K562 (cell line): ENCODE measurements around the gene DZIP3. TPM values are rescaled to one million over a fixed set of nuclear protein-coding genes. Genes with fewer than 3 reads are reported as not detected.

Source experiments
- ATAC-seq: fragments of 200-7000 bp; cut with Tn5 transposase; 3 replicates; pipeline ENCODE4 v1.9.1; 2020; ENCODE audit warnings: moderate library complexity
- BruUV-seq: library from RNA; stranded (reverse); fragments of 400-500 nt; replicated peaks from 2 replicates; lab custom pipeline; 2021; lab: Mats Ljungman, UMichigan
- CTCF ChIA-PET: fragments of 300-600 bp; formaldehyde crosslinking; extraction: SDS; loops from one replicate; lab custom pipeline; 2021; ENCODE audit warnings: low intra/inter-chr PET ratio; lab: Yijun Ruan, JAX
- POLR2A ChIA-PET: fragments of 300-600, 350-650 bp; sonication (Branson Sonifier 250); formaldehyde crosslinking; extraction: SDS; loops from one replicate; lab custom pipeline; 2021; ENCODE audit warnings: antibody characterized with exemption, inconsistent platforms; lab: Yijun Ruan, JAX
- DNase-seq, 4 experiments: peaks; one replicate each; pipeline versions ENCODE4 v3.0.0 to v3.0.0-alpha.2; 2011 to 2018; ENCODE audit warnings: low spot score in 3 of 4, mixed read lengths in 3 of 4; ENCODE audit errors: extremely low read depth in 1 of 4
- FAIRE-seq: peaks from 2 replicates; lab custom pipeline; 2011; peaks lifted over from hg19 to GRCh38; lab: Jason Lieb, UNC
- H2AFZ ChIP-seq: 2 replicates; pipeline ENCODE4 v1.6.0; 2011; ENCODE audit warnings: low read depth, low read length, control low read depth, inconsistent platforms
- H3K27ac ChIP-seq: fragments of 200-600 bp; 3 replicates; pipeline ENCODE4 v1.8.0; 2011; ENCODE audit warnings: low read depth, mild to moderate bottlenecking, control low read depth, inconsistent platforms, low read length, moderate library complexity, mixed read lengths; ENCODE audit errors: extremely low read depth
- H3K27me3 ChIP-seq, 2 experiments: fragments of 300-600 bp in 1 of 2; 2 replicates in 1 of 2; 3 replicates in 1 of 2; pipeline versions ENCODE4 v1.6.0 to v1.8.0; 2011; ENCODE audit warnings: inconsistent platforms in 2 of 2, low read length in 2 of 2, mild to moderate bottlenecking in 1 of 2, mixed read lengths in 1 of 2, moderate library complexity in 1 of 2; ENCODE audit not compliant: control insufficient read depth in 2 of 2, insufficient read depth in 2 of 2
- H3K36me3 ChIP-seq: fragments of 300-600 bp; 3 replicates; pipeline ENCODE4 v1.8.0; 2011; ENCODE audit warnings: mild to moderate bottlenecking, low read length, inconsistent platforms; ENCODE audit not compliant: control insufficient read depth, insufficient read depth
- H3K4me1 ChIP-seq, 2 experiments: fragments of 200-600 bp in 1 of 2; replicated peaks in 1 of 2; 2 replicates in 1 of 2; 3 replicates in 1 of 2; pipeline versions ENCODE4 v1.5.1 to v1.8.0; 2011; ENCODE audit warnings: inconsistent platforms in 2 of 2, low read length in 2 of 2, mild to moderate bottlenecking in 1 of 2, mixed read lengths in 1 of 2, moderate library complexity in 1 of 2; ENCODE audit not compliant: control insufficient read depth in 2 of 2, insufficient read depth in 2 of 2
- H3K4me2 ChIP-seq: 2 replicates; pipeline ENCODE4 v1.6.1; 2011; ENCODE audit warnings: low read length, control low read depth, inconsistent platforms, mixed read lengths; ENCODE audit not compliant: insufficient read depth
- H3K4me3 ChIP-seq: fragments of 200-600 bp; sonication (generic), shearing (Covaris generic); 2 replicates; pipeline ENCODE4 v1.5.1; 2016; ENCODE audit warnings: control low read depth, inconsistent platforms
- H3K79me2 ChIP-seq: fragments of 200-600 bp; 3 replicates; pipeline ENCODE4 v1.8.0; 2011; ENCODE audit warnings: low read length, inconsistent platforms; ENCODE audit not compliant: control insufficient read depth, insufficient read depth
- H3K9ac ChIP-seq, 2 experiments: 2 replicates each; pipeline versions ENCODE4 v1.6.0 to v1.6.1; 2011; ENCODE audit warnings: low read depth in 2 of 2, low read length in 2 of 2, control low read depth in 1 of 2, inconsistent platforms in 1 of 2, mild to moderate bottlenecking in 1 of 2, mixed read lengths in 1 of 2; ENCODE audit not compliant: insufficient read depth in 1 of 2
- H3K9me1 ChIP-seq: one replicate; pipeline ENCODE4 v1.6.0; 2011; ENCODE audit warnings: inconsistent platforms, mild to moderate bottlenecking, low read length, moderate library complexity; ENCODE audit not compliant: control insufficient read depth, insufficient read depth
- H3K9me3 ChIP-seq: replicated peaks from 2 replicates; pipeline ENCODE4 v1.5.1; 2011; ENCODE audit warnings: low read depth, low read length, inconsistent platforms; ENCODE audit not compliant: control insufficient read depth, insufficient read depth
- H4K20me1 ChIP-seq: replicated peaks from 2 replicates; pipeline ENCODE4 v1.6.1; 2011; ENCODE audit warnings: low read length, inconsistent platforms, mixed read lengths; ENCODE audit not compliant: control insufficient read depth, insufficient read depth
- ARID1B ChIP-seq: fragments of 450-650 bp; IDR thresholded peaks from 2 replicates; pipeline ENCODE4 v1.6.1; 2016; ENCODE audit warnings: antibody characterized with exemption, mild to moderate bottlenecking, inconsistent platforms
- CXXC5 ChIP-seq: fragments of 250-450 bp; sonication (Bioruptor Pico); IDR thresholded peaks from 2 replicates; pipeline ENCODE4 v1.8.0; 2022; ENCODE audit warnings: inconsistent platforms, mild to moderate bottlenecking, moderate library complexity
- DIDO1 ChIP-seq: fragments of 450-650 bp; IDR thresholded peaks from 2 replicates; pipeline ENCODE4 v1.6.1; 2016; ENCODE audit warnings: low read depth, missing biosample characterization, missing genetic modification characterization
- EGR1 ChIP-seq: fragments of 450-650 bp; conservative IDR thresholded peaks from 2 replicates; pipeline ENCODE4 v1.6.1; 2017; ENCODE audit warnings: mild to moderate bottlenecking
- FUS ChIP-seq: fragments of 200-400 bp; formaldehyde crosslinking; optimal IDR thresholded peaks from 2 replicates; pipeline ENCODE3; 2017; ENCODE audit warnings: low read depth, low read length
- GABPA ChIP-seq: fragments of 200-800 bp; sonication (Bioruptor generic); conservative IDR thresholded peaks from 2 replicates; pipeline ENCODE4 v1.6.1; 2016; ENCODE audit warnings: low read depth, missing genetic modification characterization, missing compliant biosample characterization
- HMG20B ChIP-seq: fragments of 250-450 bp; sonication (Bioruptor Pico); IDR thresholded peaks from 2 replicates; pipeline ENCODE4 v1.5.0; 2021; ENCODE audit warnings: mild to moderate bottlenecking
- KDM4B ChIP-seq, 2 experiments: fragments of 450-650 bp in 1 of 2; sonication (generic) in 1 of 2; IDR thresholded peaks; 2 replicates each; pipeline ENCODE4 v1.6.1; 2016 to 2017; ENCODE audit warnings: borderline replicate concordance in 2 of 2, antibody characterized with exemption in 1 of 2, low read depth in 1 of 2, mild to moderate bottlenecking in 1 of 2
- L3MBTL2 ChIP-seq: fragments of 450-650 bp; IDR thresholded peaks from 2 replicates; pipeline ENCODE4 v1.6.1; 2016; ENCODE audit warnings: mild to moderate bottlenecking, moderate library complexity
- MTA3 ChIP-seq: fragments of 450-650 bp; formaldehyde crosslinking; IDR thresholded peaks from 2 replicates; pipeline ENCODE4 v1.6.1; 2017; ENCODE audit warnings: mild to moderate bottlenecking, borderline replicate concordance
- RBM25 ChIP-seq: fragments of 200-400 bp; formaldehyde crosslinking; IDR thresholded peaks from 2 replicates; pipeline ENCODE4 v1.6.1; 2018; ENCODE audit warnings: low read length, low read depth, moderate library complexity; ENCODE audit not compliant: severe bottlenecking
- RFX1 ChIP-seq: fragments of 450-650 bp; IDR thresholded peaks from 2 replicates; pipeline ENCODE4 v1.6.1; 2016; ENCODE audit warnings: mild to moderate bottlenecking, moderate library complexity
- SNIP1 ChIP-seq: fragments of 450-650 bp; IDR thresholded peaks from 2 replicates; pipeline ENCODE4 v1.7.1; 2017; ENCODE audit warnings: low read depth, mild to moderate bottlenecking
- SRSF1 ChIP-seq: fragments of 200-400 bp; formaldehyde crosslinking; IDR thresholded peaks from 2 replicates; pipeline ENCODE4 v1.6.1; 2017; ENCODE audit warnings: mild to moderate bottlenecking, low read depth, low read length, moderate library complexity
- SRSF9 ChIP-seq: fragments of 200-400 bp; formaldehyde crosslinking; IDR thresholded peaks from 2 replicates; pipeline ENCODE4 v1.6.1; 2017; ENCODE audit warnings: low read depth, low read length, borderline replicate concordance
- TCF3 ChIP-seq: sonication (generic); formaldehyde crosslinking; IDR thresholded peaks from 2 replicates; pipeline ENCODE4 v1.4.0; 2020; ENCODE audit warnings: mild to moderate bottlenecking, missing genetic modification reagents
- WGBS: fragments of 100-300 bp; shearing (Covaris generic); methylation state at CpG from one replicate; pipeline ENCODE4 v1.1.6; 2016; ENCODE audit warnings: low coverage, mixed read lengths; ENCODE audit not compliant: insufficient coverage; ENCODE audit errors: missing lambda C conversion rate; 5-methylcytosine and 5-hydroxymethylcytosine counted together
- in situ Hi-C: fragments of 300-500 bp; cut with MboI; formaldehyde crosslinking; loops from 4 replicates; pipeline ENCODE4 v1.15.0; 2018; ENCODE audit warnings: inconsistent platforms, mixed read lengths
- intact Hi-C: fragments of 100-400 bp; cut with micrococcal nuclease; formaldehyde crosslinking; loops from 2 replicates; pipeline ENCODE4 v1.14.2; 2022
- polyA plus RNA-seq, 8 experiments: library from polyadenylated mRNA; depleted of rRNA in 4 of 8; stranded (reverse) in 5 of 8; unstranded in 3 of 8; fragments of >200 nt; fragmentation: Nextera tagmentation in 2 of 8; fragmentation: Illumina TruSeq in 1 of 8; extraction: Ambion mirVana in 2 of 8; extraction: Trizol in 1 of 8; gene quantifications; 2 replicates each; pipeline versions ENCODE4 v1.2.1 to v1.2.3, GENCODE V29; 2011 to 2014; ENCODE audit warnings: inconsistent platforms in 1 of 8, missing spikeins in 1 of 8
- total RNA-seq, 7 experiments: library from RNA; depleted of rRNA in 6 of 7; stranded (reverse); fragments of >200 nt in 6 of 7; fragmentation: Illumina TruSeq in 2 of 7; extraction: Trizol in 2 of 7; gene quantifications; 2 replicates each; pipeline versions ENCODE4 v1.2.1 to v1.2.3, GENCODE V29; 2011 to 2021; ENCODE audit warnings: low replicate concordance in 1 of 7
- TF ChIP-seq, protein P1 (sequence below): fragments of 250-450 bp; sonication (Bioruptor Pico); IDR thresholded peaks from 2 replicates; pipeline ENCODE4 v1.5.0; 2021

Gene DZIP3
- total and polyA plus RNA-seq, 9 of the 15 experiments (the other 6 are each of a cell fraction or from before 2014, with no cell fraction given): 3.5 to 9.7 (median 5.7) TPM

- TF ChIP-seq HMG20B (CRISPR knock-in tag): no peak
- TF ChIP-seq RBM25: no peak
- peak; percentile 28; the same call in 1 of the 2 replicates for TF ChIP-seq TCF3 (CRISPR knock-in tag)
- no peak for TF ChIP-seq SRSF1
These were observed 8.9 kb downstream of the DZIP3 start (continued) for GRCh38 chr3:108598375-108598774.

- no peaks in the 10 kb centered on the region for H3K27me3 ChIP-seq
- TF ChIP-seq SRSF9: no peak
- no peak for TF ChIP-seq EGR1
- TF ChIP-seq RFX1: peak; percentile 17; the same call in 1 of the 2 replicates
- no peak for TF ChIP-seq FUS
- no peak for TF ChIP-seq SNIP1
- TF ChIP-seq ARID1B: peak; percentile 51
- TF ChIP-seq, protein P1, sequence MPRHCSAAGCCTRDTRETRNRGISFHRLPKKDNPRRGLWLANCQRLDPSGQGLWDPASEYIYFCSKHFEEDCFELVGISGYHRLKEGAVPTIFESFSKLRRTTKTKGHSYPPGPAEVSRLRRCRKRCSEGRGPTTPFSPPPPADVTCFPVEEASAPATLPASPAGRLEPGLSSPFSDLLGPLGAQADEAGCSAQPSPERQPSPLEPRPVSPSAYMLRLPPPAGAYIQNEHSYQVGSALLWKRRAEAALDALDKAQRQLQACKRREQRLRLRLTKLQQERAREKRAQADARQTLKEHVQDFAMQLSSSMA (CRISPR knock-in tag): no peak
- TF ChIP-seq KDM4B (IDR thresholded peaks at IDR 0.05; ENCODE audit: borderline replicate concordance in 2 of 2, low read depth in 1 of 2): no peak
- no peak for TF ChIP-seq MTA3
- no peak for TF ChIP-seq CXXC5 (CRISPR knock-in tag)
- TF ChIP-seq GABPA (tag): no peak
- TF ChIP-seq L3MBTL2: no peak; the same call in 1 of the 2 replicates
- TF ChIP-seq DIDO1 (tag): no peak
These were observed 10.3 kb downstream of the DZIP3 start for GRCh38 chr3:108599677-108600409.

More at GRCh38 chr3:108599677-108600409, 10.3 kb downstream of the DZIP3 start:
- 0% methylated on average over 1 of the region's 1 CpG for WGBS
- H3K4me3 ChIP-seq: no peak overlapping the region
- H3K27ac ChIP-seq: peak overlapping the region; percentile 90
- BruUV-seq: TSS peak; percentile 35
- peak overlapping the region in 1 of 2 experiments; percentile 61; a peak in 2 of 4 replicates for H3K9ac ChIP-seq
- no peaks in the 10 kb centered on the region for H3K36me3 ChIP-seq
- H3K9me1 ChIP-seq: no peaks in the 10 kb centered on the region
- ATAC-seq: peak; percentile 83
- ChIA-PET POLR2A (interaction anchor here (0.6 to 2.3 kb wide), 4 partner anchors 11 to 794 kb away, joined by 3 to 18 read pairs (median 4); partner anchors contain the start of genes CIP2A and DZIP3), CTCF (no interaction called here)
- H3K79me2 ChIP-seq: no peaks in the 10 kb centered on the region
- peak overlapping the region; percentile 98 for H2AFZ ChIP-seq
- H3K4me1 ChIP-seq: peaks cover 0 to 11% of the 10 kb centered on the region in 2 experiments; a peak in 2 of 5 replicates
- DNase-seq: peak in 2 of 4 experiments; percentile 24 to 69
- intact Hi-C loops: no loop called here
- peak; percentile 80 for FAIRE-seq
- H3K4me2 ChIP-seq: peak overlapping the region; percentile 48
- H3K9me3 ChIP-seq: peaks cover 8% of the 10 kb centered on the region
- in situ Hi-C loops: no loop called here
- H4K20me1 ChIP-seq: no peaks in the 10 kb centered on the region
